ENCODE data around the gene DKK1. TPM values are rescaled to one million over a fixed set of nuclear protein-coding genes. Genes with fewer than 3 reads are reported as not detected.

DKK1 gene
- total and polyA plus RNA-seq, 2 donors (not counting 3 experiments of a cell fraction or from before 2014, with no cell fraction given) = 184 to 202 TPM

DNA sequence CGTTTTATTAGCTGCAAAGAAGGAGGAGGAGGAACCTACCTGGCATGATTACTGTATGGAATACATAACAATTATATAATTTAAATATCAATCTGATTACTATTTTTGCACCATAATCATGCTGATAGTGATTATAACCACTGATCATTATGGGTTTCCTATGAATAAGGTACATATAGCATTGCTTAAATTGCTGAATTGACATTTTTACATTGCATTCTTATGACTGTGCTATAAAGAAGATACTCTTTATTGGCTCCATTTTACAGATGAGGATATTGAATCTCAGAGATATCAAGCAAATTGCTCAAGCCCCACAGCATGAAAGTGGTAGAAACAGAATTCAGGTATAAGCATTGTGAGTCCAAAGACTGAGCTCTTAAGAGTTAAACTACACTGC, 23.1 kb downstream of the DKK1 start:
- intact Hi-C loops (cut with micrococcal nuclease) (no loop called here), dilution Hi-C loops (cut with MboI; ENCODE audit: extremely low pct_ligation_motif_present, low sequenced_read_pairs) (no loop called here)
- no peak for TF ChIP-seq FOS (IDR thresholded peaks at IDR 0.05; ENCODE audit: borderline replicate concordance, insufficient read depth, low read length)
- no peak for TF ChIP-seq MYC (IDR thresholded peaks at IDR 0.05; ENCODE audit: low read depth, low read length)
- TF ChIP-seq JUN (IDR thresholded peaks at IDR 0.05; ENCODE audit: borderline replicate concordance, insufficient read depth, insufficient read length, low read depth) = no peak
- TF ChIP-seq, protein P1, sequence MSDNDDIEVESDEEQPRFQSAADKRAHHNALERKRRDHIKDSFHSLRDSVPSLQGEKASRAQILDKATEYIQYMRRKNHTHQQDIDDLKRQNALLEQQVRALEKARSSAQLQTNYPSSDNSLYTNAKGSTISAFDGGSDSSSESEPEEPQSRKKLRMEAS (IDR thresholded peaks at IDR 0.05; ENCODE audit: insufficient read depth, insufficient read length) = no peak
- no peak for TF ChIP-seq EZH2 (IDR thresholded peaks at IDR 0.05; ENCODE audit: borderline replicate concordance, low read depth, low read length, severe bottlenecking)
- TF ChIP-seq GATA2 (IDR thresholded peaks at IDR 0.05; ENCODE audit: insufficient read depth, insufficient read length, low read depth, low read length) = no peak
- TF ChIP-seq, protein P2, sequence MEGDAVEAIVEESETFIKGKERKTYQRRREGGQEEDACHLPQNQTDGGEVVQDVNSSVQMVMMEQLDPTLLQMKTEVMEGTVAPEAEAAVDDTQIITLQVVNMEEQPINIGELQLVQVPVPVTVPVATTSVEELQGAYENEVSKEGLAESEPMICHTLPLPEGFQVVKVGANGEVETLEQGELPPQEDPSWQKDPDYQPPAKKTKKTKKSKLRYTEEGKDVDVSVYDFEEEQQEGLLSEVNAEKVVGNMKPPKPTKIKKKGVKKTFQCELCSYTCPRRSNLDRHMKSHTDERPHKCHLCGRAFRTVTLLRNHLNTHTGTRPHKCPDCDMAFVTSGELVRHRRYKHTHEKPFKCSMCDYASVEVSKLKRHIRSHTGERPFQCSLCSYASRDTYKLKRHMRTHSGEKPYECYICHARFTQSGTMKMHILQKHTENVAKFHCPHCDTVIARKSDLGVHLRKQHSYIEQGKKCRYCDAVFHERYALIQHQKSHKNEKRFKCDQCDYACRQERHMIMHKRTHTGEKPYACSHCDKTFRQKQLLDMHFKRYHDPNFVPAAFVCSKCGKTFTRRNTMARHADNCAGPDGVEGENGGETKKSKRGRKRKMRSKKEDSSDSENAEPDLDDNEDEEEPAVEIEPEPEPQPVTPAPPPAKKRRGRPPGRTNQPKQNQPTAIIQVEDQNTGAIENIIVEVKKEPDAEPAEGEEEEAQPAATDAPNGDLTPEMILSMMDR (IDR thresholded peaks at IDR 0.05; ENCODE audit: extremely low read depth in 1 of 2, insufficient read depth in 1 of 2, low read depth in 1 of 2, low read length in 2 of 2) = no peak
- TF ChIP-seq POLR2AphosphoS5 (IDR thresholded peaks at IDR 0.05; ENCODE audit: insufficient read depth, low read depth, low read length) = no peak
- TF ChIP-seq POLR2A (IDR thresholded peaks at IDR 0.05; ENCODE audit: low read depth, low read length) = no peak
- H3K27me3 ChIP-seq (ENCODE audit: control insufficient read depth in 2 of 2, insufficient read depth in 2 of 2, low read length in 2 of 2) = no peaks in the 10 kb centered on the region
- no peaks in the 10 kb centered on the region for H3K9me3 ChIP-seq (replicated peaks; ENCODE audit: control insufficient read depth, insufficient read depth, low read length)
- no peak overlapping the region for H2AFZ ChIP-seq (ENCODE audit: low read depth, low read length)
- no peaks in the 10 kb centered on the region for H4K20me1 ChIP-seq (replicated peaks; ENCODE audit: control insufficient read depth, extremely low read depth, insufficient read depth, low read length)
- ChIA-PET POLR2A (no interaction called here), CTCF (interaction anchor here (0.9 to 2.6 kb wide), 6 partner anchors 18 to 150 kb away, joined by 3 to 11 read pairs (median 4); partner anchors contain the start of gene DKK1)
- DNase-seq (ENCODE audit: low read depth, low spot score) (no peak), FAIRE-seq (no peak)
- H3K9ac ChIP-seq (replicated peaks; ENCODE audit: extremely low read depth, insufficient read depth, low read length) = no peak overlapping the region
- peaks cover 51% of the 10 kb centered on the region for H3K4me1 ChIP-seq (ENCODE audit: control insufficient read depth, extremely low read depth, insufficient read depth, low read length)
- no peak overlapping the region for H3K27ac ChIP-seq (ENCODE audit: insufficient read depth, low read depth, low read length)
- H3K9me1 ChIP-seq (replicated peaks; ENCODE audit: control insufficient read depth, extremely low read depth, insufficient read depth, low read length) = no peaks in the 10 kb centered on the region
- no peak overlapping the region for H3K4me3 ChIP-seq (replicated peaks in 1 of 3; ENCODE audit: insufficient read depth in 1 of 3, low read depth in 1 of 3, low read length in 3 of 3)
- BruUV-seq (replicated peaks) = no TSS peak
- no peak overlapping the region for H3K4me2 ChIP-seq (ENCODE audit: insufficient read depth, low read length)
- H3K36me3 ChIP-seq (ENCODE audit: control insufficient read depth in 2 of 2, extremely low read depth in 1 of 2, insufficient read depth in 2 of 2, low read length in 2 of 2) = no peaks in the 10 kb centered on the region
- no peaks in the 10 kb centered on the region for H3K79me2 ChIP-seq (ENCODE audit: control insufficient read depth, insufficient read depth, low read length)

Measured in endothelial cell of umbilical vein (primary cell).